ENCODE results near the gene BBS10. TPM values are rescaled to one million over a fixed set of nuclear protein-coding genes. Genes with fewer than 3 reads are reported as not detected.

Gene BBS10
- total and polyA plus RNA-seq, 9 of the 15 experiments (the other 6 are each of a cell fraction or from before 2014, with no cell fraction given), result 2.3 to 14.9 (median 5.9) TPM

DNA sequence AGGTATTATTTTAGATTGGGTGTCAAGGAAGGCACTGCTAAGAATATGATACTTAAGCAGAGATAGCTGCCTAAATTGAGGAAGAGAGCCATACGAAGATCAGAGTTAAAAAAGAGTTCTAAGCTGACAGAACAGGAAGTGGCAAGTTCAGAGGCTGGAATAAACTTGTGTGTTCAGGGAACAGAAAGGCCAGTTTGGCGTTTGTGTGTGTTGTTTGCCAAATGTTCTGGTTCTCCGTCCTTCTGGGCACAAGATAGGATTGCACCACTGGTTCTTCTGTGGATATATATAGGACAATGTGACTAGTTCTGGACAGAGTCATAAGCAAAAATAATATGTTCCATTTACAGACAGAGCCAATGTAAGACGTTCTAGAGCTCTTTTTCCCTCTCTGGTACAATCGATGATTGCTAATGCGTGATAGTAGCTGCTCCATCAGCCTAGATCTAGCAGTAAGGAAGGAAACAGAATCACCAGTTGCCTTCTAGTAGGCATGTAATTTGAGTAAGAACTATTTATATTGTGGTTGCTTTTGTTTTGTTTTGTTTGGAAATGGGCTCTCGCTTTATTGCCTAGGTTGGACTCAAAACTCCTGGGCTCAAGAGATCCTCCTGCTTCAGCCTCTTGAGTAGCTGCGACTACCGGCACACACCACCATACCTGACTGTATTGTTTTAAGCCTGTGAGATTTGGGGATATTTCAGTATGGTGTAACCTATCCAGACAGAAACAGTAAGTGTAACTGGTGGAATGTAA is 7.4 kb downstream of the BBS10 start:
- Histone ChIP-seq H3K9ac (ENCODE audit: insufficient read depth in 1 of 2, low read depth in 2 of 2, low read length in 2 of 2) (no peak overlapping the region), H3K36me3 (ENCODE audit: control insufficient read depth, insufficient read depth, low read length) (no peaks in the 10 kb centered on the region), H3K79me2 (ENCODE audit: control insufficient read depth, insufficient read depth, low read length) (no peaks in the 10 kb centered on the region), H3K27ac (ENCODE audit: extremely low read depth, low read depth, low read length) (no peak overlapping the region), H3K9me3 (replicated peaks; ENCODE audit: control insufficient read depth, insufficient read depth, low read depth, low read length) (no peaks in the 10 kb centered on the region), H3K27me3 (ENCODE audit: control insufficient read depth in 2 of 2, insufficient read depth in 2 of 2, low read length in 2 of 2) (no peaks in the 10 kb centered on the region), H3K9me1 (ENCODE audit: control insufficient read depth, insufficient read depth, low read length) (no peaks in the 10 kb centered on the region), H3K4me2 (ENCODE audit: insufficient read depth, low read length) (no peak overlapping the region; the same call in 1 of the 2 replicates), H4K20me1 (replicated peaks; ENCODE audit: control insufficient read depth, insufficient read depth, low read length) (no peaks in the 10 kb centered on the region), H3K4me3 (no peak overlapping the region), H3K4me1 (replicated peaks in 1 of 2; ENCODE audit: control insufficient read depth in 2 of 2, insufficient read depth in 2 of 2, low read length in 2 of 2) (peaks cover 0 to 22% of the 10 kb centered on the region in 2 experiments; a peak in 2 of 5 replicates), H2AFZ (ENCODE audit: low read depth, low read length) (peak overlapping the region; percentile 26)
- ATAC-seq, result peak; percentile 40
- CTCF ChIA-PET (ENCODE audit: low intra/inter-chr PET ratio), result no interaction called here
- POLR2A ChIA-PET, result interaction anchor here (0.6 kb wide), 1 partner anchor 231 kb away, joined by 3 read pairs; no protein-coding TSS in a partner anchor
- BruUV-seq (replicated peaks), result no TSS peak
- no peak for FAIRE-seq
- WGBS (ENCODE audit: insufficient coverage, low coverage, missing lambda C conversion rate), result 58% methylated on average over 9 of the region's 9 CpGs
- in situ Hi-C loops (cut with MboI), result loop anchor here (10.0 kb wide), 3 partner anchors 186 to 1016 kb away; no protein-coding TSS in a partner anchor
- intact Hi-C loops (cut with micrococcal nuclease), result loop anchor here (10.0 kb wide), 1 partner anchor 856 kb away; the partner anchor contains the start of gene GLIPR1
- no peak for DNase-seq (ENCODE audit: extremely low read depth in 1 of 4, low spot score in 3 of 4)
- no peak for TF ChIP-seq KDM1A (IDR thresholded peaks at IDR 0.05)
- peak; percentile 90; the same call in 1 of the 2 replicates for TF ChIP-seq SPI1 (IDR thresholded peaks at IDR 0.05; ENCODE audit: borderline replicate concordance, low read depth, low read length)

DNA sequence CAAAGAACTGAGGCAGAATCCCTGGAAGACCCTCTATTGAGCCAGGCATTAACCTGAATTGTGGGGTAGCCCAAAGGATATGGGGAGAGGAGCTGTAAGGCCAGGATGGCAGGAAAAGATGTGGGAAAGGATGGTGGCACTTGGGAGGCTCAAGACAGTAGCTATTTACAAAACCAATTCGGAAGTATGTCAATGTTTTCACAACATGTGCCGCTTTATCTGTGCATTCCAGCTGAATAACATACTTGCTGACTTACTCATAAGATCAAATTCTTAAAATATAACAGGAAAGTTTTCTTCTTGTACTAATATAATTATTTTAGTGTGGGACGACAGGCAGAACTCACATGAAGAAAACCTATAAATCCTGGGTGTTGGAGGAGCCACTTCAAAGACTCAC is 10.6 kb downstream of the BBS10 start:
- FAIRE-seq, result no peak
- in situ Hi-C loops (cut with MboI) (no loop called here), intact Hi-C loops (cut with micrococcal nuclease) (no loop called here)
- DNase-seq (ENCODE audit: extremely low read depth in 1 of 4, low spot score in 3 of 4), result no peak
- H3K36me3 ChIP-seq (ENCODE audit: control insufficient read depth, insufficient read depth, low read length), result no peaks in the 10 kb centered on the region
- no peaks in the 10 kb centered on the region for H3K27me3 ChIP-seq (ENCODE audit: control insufficient read depth in 2 of 2, insufficient read depth in 2 of 2, low read length in 2 of 2)
- no peaks in the 10 kb centered on the region for H3K79me2 ChIP-seq (ENCODE audit: control insufficient read depth, insufficient read depth, low read length)
- ATAC-seq, result no peak
- peaks cover 0 to 22% of the 10 kb centered on the region in 2 experiments; a peak in 2 of 5 replicates for H3K4me1 ChIP-seq (replicated peaks in 1 of 2; ENCODE audit: control insufficient read depth in 2 of 2, insufficient read depth in 2 of 2, low read length in 2 of 2)
- no peak overlapping the region for H3K4me3 ChIP-seq
- POLR2A ChIA-PET, result no interaction called here
- BruUV-seq (replicated peaks), result no TSS peak
- H3K4me2 ChIP-seq (ENCODE audit: insufficient read depth, low read length), result no peak overlapping the region
- CTCF ChIA-PET (ENCODE audit: low intra/inter-chr PET ratio), result interaction anchor here (0.6 kb wide), 1 partner anchor 376 kb away, joined by 3 read pairs; no protein-coding TSS in a partner anchor
- H3K9me1 ChIP-seq (ENCODE audit: control insufficient read depth, insufficient read depth, low read length), result no peaks in the 10 kb centered on the region
- H3K9me3 ChIP-seq (replicated peaks; ENCODE audit: control insufficient read depth, insufficient read depth, low read depth, low read length), result no peaks in the 10 kb centered on the region
- peak overlapping the region; percentile 53; the same call in 1 of the 2 replicates for H2AFZ ChIP-seq (ENCODE audit: low read depth, low read length)
- H3K9ac ChIP-seq (ENCODE audit: insufficient read depth in 1 of 2, low read depth in 2 of 2, low read length in 2 of 2), result no peak overlapping the region
- H4K20me1 ChIP-seq (replicated peaks; ENCODE audit: control insufficient read depth, insufficient read depth, low read length), result no peaks in the 10 kb centered on the region
- WGBS (ENCODE audit: insufficient coverage, low coverage, missing lambda C conversion rate), result 13% methylated on average over 3 of the region's 3 CpGs
- H3K27ac ChIP-seq (ENCODE audit: extremely low read depth, low read depth, low read length), result no peak overlapping the region
- TF ChIP-seq ZNF384 (IDR thresholded peaks at IDR 0.05; ENCODE audit: low read depth, low read length), result no peak
- no peak for TF ChIP-seq ZNF561 (CRISPR knock-in tag; conservative IDR thresholded peaks at IDR 0.05)
- no peak for TF ChIP-seq ZNF174 (CRISPR knock-in tag; IDR thresholded peaks at IDR 0.05)
- no peak for TF ChIP-seq HNRNPL (IDR thresholded peaks at IDR 0.05; ENCODE audit: low read depth, low read length)
- no peak for TF ChIP-seq TAL1 (IDR thresholded peaks at IDR 0.05)
- TF ChIP-seq, protein P1, sequence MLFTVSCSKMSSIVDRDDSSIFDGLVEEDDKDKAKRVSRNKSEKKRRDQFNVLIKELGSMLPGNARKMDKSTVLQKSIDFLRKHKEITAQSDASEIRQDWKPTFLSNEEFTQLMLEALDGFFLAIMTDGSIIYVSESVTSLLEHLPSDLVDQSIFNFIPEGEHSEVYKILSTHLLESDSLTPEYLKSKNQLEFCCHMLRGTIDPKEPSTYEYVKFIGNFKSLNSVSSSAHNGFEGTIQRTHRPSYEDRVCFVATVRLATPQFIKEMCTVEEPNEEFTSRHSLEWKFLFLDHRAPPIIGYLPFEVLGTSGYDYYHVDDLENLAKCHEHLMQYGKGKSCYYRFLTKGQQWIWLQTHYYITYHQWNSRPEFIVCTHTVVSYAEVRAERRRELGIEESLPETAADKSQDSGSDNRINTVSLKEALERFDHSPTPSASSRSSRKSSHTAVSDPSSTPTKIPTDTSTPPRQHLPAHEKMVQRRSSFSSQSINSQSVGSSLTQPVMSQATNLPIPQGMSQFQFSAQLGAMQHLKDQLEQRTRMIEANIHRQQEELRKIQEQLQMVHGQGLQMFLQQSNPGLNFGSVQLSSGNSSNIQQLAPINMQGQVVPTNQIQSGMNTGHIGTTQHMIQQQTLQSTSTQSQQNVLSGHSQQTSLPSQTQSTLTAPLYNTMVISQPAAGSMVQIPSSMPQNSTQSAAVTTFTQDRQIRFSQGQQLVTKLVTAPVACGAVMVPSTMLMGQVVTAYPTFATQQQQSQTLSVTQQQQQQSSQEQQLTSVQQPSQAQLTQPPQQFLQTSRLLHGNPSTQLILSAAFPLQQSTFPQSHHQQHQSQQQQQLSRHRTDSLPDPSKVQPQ (CRISPR knock-in tag; IDR thresholded peaks at IDR 0.05; ENCODE audit: borderline replicate concordance), result no peak
- TF ChIP-seq FOXP1 (CRISPR knock-in tag; IDR thresholded peaks at IDR 0.05), result no peak
- TF ChIP-seq, protein P2, sequence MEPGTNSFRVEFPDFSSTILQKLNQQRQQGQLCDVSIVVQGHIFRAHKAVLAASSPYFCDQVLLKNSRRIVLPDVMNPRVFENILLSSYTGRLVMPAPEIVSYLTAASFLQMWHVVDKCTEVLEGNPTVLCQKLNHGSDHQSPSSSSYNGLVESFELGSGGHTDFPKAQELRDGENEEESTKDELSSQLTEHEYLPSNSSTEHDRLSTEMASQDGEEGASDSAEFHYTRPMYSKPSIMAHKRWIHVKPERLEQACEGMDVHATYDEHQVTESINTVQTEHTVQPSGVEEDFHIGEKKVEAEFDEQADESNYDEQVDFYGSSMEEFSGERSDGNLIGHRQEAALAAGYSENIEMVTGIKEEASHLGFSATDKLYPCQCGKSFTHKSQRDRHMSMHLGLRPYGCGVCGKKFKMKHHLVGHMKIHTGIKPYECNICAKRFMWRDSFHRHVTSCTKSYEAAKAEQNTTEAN (CRISPR knock-in tag; IDR thresholded peaks at IDR 0.05), result no peak
- TF ChIP-seq SMAD1 (IDR thresholded peaks at IDR 0.05; ENCODE audit: low read depth, low read length, partially characterized antibody), result no peak
- TF ChIP-seq ZNF324 (CRISPR knock-in tag; IDR thresholded peaks at IDR 0.05), result no peak
